Neural progenitor cell (in vitro differentiated cells): ENCODE data around the gene PLEKHA7. TPM values are rescaled to one million over a fixed set of nuclear protein-coding genes. Genes with fewer than 3 reads are reported as not detected.

Experiments used
- DNase-seq: peaks from one replicate; pipeline ENCODE4 v3.0.0-alpha.2; 2016; ENCODE audit warnings: low spot score
- H2AFZ ChIP-seq: fragments of 200-600 bp; sonication (generic); replicated peaks from 2 replicates; pipeline ENCODE4 v1.6.1; 2016; ENCODE audit warnings: antibody characterized with exemption
- H3F3A ChIP-seq: fragments of 200-600 bp; sonication (generic); 2 replicates; pipeline ENCODE4 v1.6.1; 2016; ENCODE audit warnings: antibody characterized with exemption, low read depth
- H3K27ac ChIP-seq: fragments of 200-600 bp; sonication (generic); 2 replicates; pipeline ENCODE4 v1.5.1; 2016; ENCODE audit warnings: mild to moderate bottlenecking
- H3K27me3 ChIP-seq: fragments of 200-600 bp; sonication (generic); 2 replicates; pipeline ENCODE4 v1.6.1; 2016; ENCODE audit warnings: mild to moderate bottlenecking, moderate library complexity
- H3K36me3 ChIP-seq: fragments of 200-600 bp; sonication (generic); 2 replicates; pipeline ENCODE4 v1.5.1; 2016
- H3K4me1 ChIP-seq: fragments of 200-600 bp; sonication (generic); 2 replicates; pipeline ENCODE4 v1.6.1; 2016; ENCODE audit warnings: mixed run types
- H3K4me2 ChIP-seq: fragments of 200-600 bp; sonication (generic); 2 replicates; pipeline ENCODE4 v1.6.1; 2016
- H3K4me3 ChIP-seq: fragments of 200-600 bp; sonication (generic); 2 replicates; pipeline ENCODE4 v1.5.1; 2016
- H3K79me2 ChIP-seq: fragments of 200-600 bp; sonication (generic); 2 replicates; pipeline ENCODE4 v1.6.1; 2016; ENCODE audit warnings: low read depth
- H3K9ac ChIP-seq: fragments of 200-600 bp; sonication (generic); 2 replicates; pipeline ENCODE4 v1.6.1; 2016
- H3K9me3 ChIP-seq: fragments of 200-600 bp; sonication (generic); 2 replicates; pipeline ENCODE4 v1.5.1; 2016; ENCODE audit warnings: low read depth
- H4K20me1 ChIP-seq: fragments of 200-600 bp; sonication (generic); 2 replicates; pipeline ENCODE4 v1.6.1; 2016; ENCODE audit warnings: low read depth
- H3K27ac Mint-ChIP-seq: 3 replicates; pipeline ENCODE4 v1.8.0; 2021; ENCODE audit warnings: mixed read lengths
- H3K27me3 Mint-ChIP-seq: 2 replicates; pipeline ENCODE4 v1.8.0; 2022; ENCODE audit warnings: low read depth, mild to moderate bottlenecking, inconsistent platforms, moderate library complexity, mixed read lengths; ENCODE audit not compliant: insufficient read depth
- H3K36me3 Mint-ChIP-seq: 3 replicates; pipeline ENCODE4 v1.8.0; 2021; ENCODE audit warnings: mixed read lengths
- H3K4me1 Mint-ChIP-seq: 3 replicates; pipeline ENCODE4 v1.8.0; 2021; ENCODE audit warnings: mixed read lengths
- H3K4me3 Mint-ChIP-seq: 3 replicates; pipeline ENCODE4 v1.8.0; 2021; ENCODE audit warnings: mild to moderate bottlenecking, moderate library complexity, mixed read lengths
- H3K9me3 Mint-ChIP-seq: 3 replicates; pipeline ENCODE4 v1.8.0; 2020; ENCODE audit warnings: mixed read lengths
- EZH2 ChIP-seq: fragments of 200-600 bp; sonication (generic); IDR thresholded peaks from 2 replicates; pipeline ENCODE4 v1.6.1; 2017; ENCODE audit warnings: antibody characterized with exemption, mild to moderate bottlenecking, moderate library complexity
- EZH2phosphoT487 ChIP-seq: fragments of 200-600 bp; sonication (generic); IDR thresholded peaks from 2 replicates; pipeline ENCODE4 v1.6.1; 2017; ENCODE audit warnings: antibody characterized with exemption
- total RNA-seq: library from RNA; depleted of rRNA; stranded (reverse); fragments of >200 nt; gene quantifications from 2 replicates; pipeline ENCODE4 v1.2.3, GENCODE V29; 2015; ENCODE audit warnings: low replicate concordance
- TF ChIP-seq, protein P1 (sequence below): fragments of 200-600 bp; sonication (generic); IDR thresholded peaks from 2 replicates; pipeline ENCODE4 v1.5.1; 2017; ENCODE audit warnings: antibody characterized with exemption, mild to moderate bottlenecking

PLEKHA7 gene
- total RNA-seq, 1 donor from 2014 or later, result 20.3 TPM

DNA sequence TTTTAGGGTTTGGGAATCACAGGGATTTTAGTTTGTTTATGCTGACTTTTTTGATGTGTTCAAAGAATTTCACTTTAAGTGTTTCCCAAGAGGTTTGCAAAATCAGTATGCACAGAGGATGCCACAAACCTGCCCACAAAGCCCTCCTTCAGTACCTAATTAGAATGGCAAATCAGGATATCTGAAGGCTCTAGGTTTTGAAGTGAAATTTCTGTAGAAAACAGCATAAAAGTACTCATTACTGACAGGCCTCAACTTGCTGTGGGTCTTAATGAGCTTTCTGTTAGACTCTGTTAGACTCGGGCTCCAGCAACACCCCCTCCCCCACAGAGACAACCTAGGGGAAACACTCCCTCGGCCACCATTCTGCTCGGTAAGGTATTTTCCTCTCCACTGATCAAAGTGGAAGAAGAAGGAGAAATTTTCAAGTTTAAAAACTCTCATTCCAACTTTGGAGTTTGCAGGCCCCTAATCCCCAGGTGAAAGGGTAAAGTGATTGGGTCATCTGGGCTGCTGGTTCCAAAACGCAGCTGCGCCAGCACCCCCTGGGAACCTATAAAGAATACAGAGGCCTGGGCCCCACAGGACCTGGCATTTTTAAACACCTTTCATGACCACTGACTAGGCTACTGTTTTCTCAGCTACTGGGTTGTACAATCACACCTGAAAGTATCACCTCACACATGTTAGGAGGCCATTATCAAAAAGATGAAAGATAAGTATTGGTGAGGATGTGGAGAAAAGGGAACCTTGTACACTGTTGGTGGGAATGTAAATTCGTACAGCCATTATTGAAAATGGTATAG, 67.5 kb downstream of the PLEKHA7 start:
- peak; percentile 53 for DNase-seq
- Mint-ChIP-seq H3K4me1 (peaks cover 43% of the 10 kb centered on the region), H3K9me3 (no peaks in the 10 kb centered on the region), H3K36me3 (peaks cover 2% of the 10 kb centered on the region), H3K4me3 (peak overlapping the region; percentile 51), H3K27ac (peak overlapping the region; percentile 54), H3K27me3 (peaks cover 5% of the 10 kb centered on the region)
- H4K20me1 ChIP-seq, result peaks cover 7% of the 10 kb centered on the region
- no peak overlapping the region for H3K9ac ChIP-seq
- peak overlapping the region; percentile 4 for H3K4me3 ChIP-seq
- no peaks in the 10 kb centered on the region for H3K79me2 ChIP-seq
- no peaks in the 10 kb centered on the region for H3K36me3 ChIP-seq
- H3K9me3 ChIP-seq, result no peaks in the 10 kb centered on the region
- no peak overlapping the region for H3K27ac ChIP-seq
- peak overlapping the region; percentile 62 for H3K4me2 ChIP-seq
- no peaks in the 10 kb centered on the region for H3K27me3 ChIP-seq
- H3K4me1 ChIP-seq, result peaks cover 28% of the 10 kb centered on the region
- TF ChIP-seq EZH2phosphoT487, result no peak
- TF ChIP-seq EZH2, result no peak
- TF ChIP-seq, protein P1, sequence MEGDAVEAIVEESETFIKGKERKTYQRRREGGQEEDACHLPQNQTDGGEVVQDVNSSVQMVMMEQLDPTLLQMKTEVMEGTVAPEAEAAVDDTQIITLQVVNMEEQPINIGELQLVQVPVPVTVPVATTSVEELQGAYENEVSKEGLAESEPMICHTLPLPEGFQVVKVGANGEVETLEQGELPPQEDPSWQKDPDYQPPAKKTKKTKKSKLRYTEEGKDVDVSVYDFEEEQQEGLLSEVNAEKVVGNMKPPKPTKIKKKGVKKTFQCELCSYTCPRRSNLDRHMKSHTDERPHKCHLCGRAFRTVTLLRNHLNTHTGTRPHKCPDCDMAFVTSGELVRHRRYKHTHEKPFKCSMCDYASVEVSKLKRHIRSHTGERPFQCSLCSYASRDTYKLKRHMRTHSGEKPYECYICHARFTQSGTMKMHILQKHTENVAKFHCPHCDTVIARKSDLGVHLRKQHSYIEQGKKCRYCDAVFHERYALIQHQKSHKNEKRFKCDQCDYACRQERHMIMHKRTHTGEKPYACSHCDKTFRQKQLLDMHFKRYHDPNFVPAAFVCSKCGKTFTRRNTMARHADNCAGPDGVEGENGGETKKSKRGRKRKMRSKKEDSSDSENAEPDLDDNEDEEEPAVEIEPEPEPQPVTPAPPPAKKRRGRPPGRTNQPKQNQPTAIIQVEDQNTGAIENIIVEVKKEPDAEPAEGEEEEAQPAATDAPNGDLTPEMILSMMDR, result no peak
- H2AFZ ChIP-seq, result no peak overlapping the region
- peaks cover 13% of the 10 kb centered on the region for H3F3A ChIP-seq

DNA sequence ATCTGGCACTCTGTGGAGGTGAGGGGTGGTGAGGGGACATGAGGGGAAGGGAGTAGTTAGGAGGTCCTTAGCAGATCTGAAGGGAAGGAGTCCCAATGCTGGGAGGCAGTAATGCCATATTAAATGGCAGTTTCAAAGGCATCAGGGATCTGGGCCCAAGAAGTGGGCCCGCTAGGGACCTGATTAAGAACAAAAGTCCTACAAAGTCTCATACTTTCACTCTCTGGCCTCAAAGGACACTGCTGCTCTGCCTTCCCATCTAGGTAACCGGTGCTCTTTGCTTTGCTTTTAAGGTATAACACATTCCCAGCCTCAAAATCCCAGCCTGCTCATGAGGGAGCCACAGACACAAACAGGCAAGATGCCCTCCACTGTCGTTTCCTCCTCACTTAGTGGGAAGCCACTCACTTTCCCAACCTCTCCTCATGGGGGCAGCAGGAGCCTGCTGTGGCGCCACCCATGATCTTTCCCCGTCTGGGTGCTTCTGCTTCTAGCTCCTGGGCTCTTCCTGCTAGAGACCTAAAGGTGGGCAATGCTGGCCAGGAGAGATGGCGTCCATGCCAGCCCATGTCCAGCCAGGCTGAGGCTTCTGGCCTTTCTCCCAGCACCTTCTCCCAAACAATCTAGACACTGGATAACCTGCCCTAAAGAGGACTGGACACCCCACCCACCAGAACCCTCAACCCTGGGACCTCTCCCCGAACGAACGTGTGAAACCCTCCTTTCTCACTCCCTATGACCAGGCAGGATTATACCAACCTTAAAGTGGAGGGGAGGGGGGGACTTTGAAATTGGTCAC, 68.3 kb downstream of the PLEKHA7 start:
- TF ChIP-seq, protein P1, result peak; percentile 57
- no peak for TF ChIP-seq EZH2
- no peak for TF ChIP-seq EZH2phosphoT487
- H3K27ac Mint-ChIP-seq, result peak overlapping the region; percentile 87
- no peak overlapping the region for H2AFZ ChIP-seq
- H3K36me3 Mint-ChIP-seq, result peaks cover 2% of the 10 kb centered on the region
- H3K4me2 ChIP-seq, result peak overlapping the region; percentile 62
- H3K27me3 Mint-ChIP-seq, result peaks cover 5% of the 10 kb centered on the region
- H3K9me3 Mint-ChIP-seq, result no peaks in the 10 kb centered on the region
- no peak overlapping the region for H3K9ac ChIP-seq
- peak overlapping the region; percentile 4 for H3K4me3 ChIP-seq
- DNase-seq, result peak; percentile 59
- peaks cover 42% of the 10 kb centered on the region for H3K4me1 Mint-ChIP-seq
- H3K9me3 ChIP-seq, result no peaks in the 10 kb centered on the region
- H3K27ac ChIP-seq, result no peak overlapping the region
- peaks cover 16% of the 10 kb centered on the region for H3F3A ChIP-seq
- H3K79me2 ChIP-seq, result no peaks in the 10 kb centered on the region
- H3K4me1 ChIP-seq, result peaks cover 30% of the 10 kb centered on the region
- H4K20me1 ChIP-seq, result peaks cover 10% of the 10 kb centered on the region
- H3K36me3 ChIP-seq, result no peaks in the 10 kb centered on the region
- H3K27me3 ChIP-seq, result no peaks in the 10 kb centered on the region
- peak overlapping the region; percentile 22 for H3K4me3 Mint-ChIP-seq

DNA sequence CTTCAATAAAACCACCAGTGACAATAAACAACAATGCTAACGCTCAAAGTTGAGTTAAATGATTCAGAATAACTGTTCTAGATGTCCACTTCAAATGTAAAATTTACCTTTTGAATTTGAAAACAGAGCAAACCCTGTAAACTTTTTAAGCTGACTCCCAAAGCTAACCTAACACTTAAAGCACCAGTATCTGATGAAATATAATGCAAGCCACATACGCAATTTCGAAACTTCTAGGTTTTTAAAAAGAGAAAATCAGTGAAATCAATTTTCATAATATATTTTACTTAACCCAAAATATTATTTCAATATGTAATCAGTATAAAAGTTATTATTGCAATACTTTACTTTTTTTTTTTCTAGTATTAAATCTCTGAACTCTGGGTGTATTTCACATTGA, 71.3 kb downstream of the PLEKHA7 start:
- no peak overlapping the region for H3K4me2 ChIP-seq
- peaks cover 2% of the 10 kb centered on the region for H3K27me3 Mint-ChIP-seq
- no peaks in the 10 kb centered on the region for H3K9me3 ChIP-seq
- no peak for DNase-seq
- H3K9me3 Mint-ChIP-seq, result no peaks in the 10 kb centered on the region
- no peak overlapping the region for H2AFZ ChIP-seq
- H3K79me2 ChIP-seq, result no peaks in the 10 kb centered on the region
- H3K36me3 Mint-ChIP-seq, result no peaks in the 10 kb centered on the region
- no peak overlapping the region for H3K9ac ChIP-seq
- peaks cover 32% of the 10 kb centered on the region for H3K4me1 Mint-ChIP-seq
- H3K27ac Mint-ChIP-seq, result no peak overlapping the region
- no peaks in the 10 kb centered on the region for H3K36me3 ChIP-seq
- TF ChIP-seq EZH2 (no peak), EZH2phosphoT487 (no peak)
- TF ChIP-seq, protein P1, result no peak
- peaks cover 22% of the 10 kb centered on the region for H3F3A ChIP-seq
- no peak overlapping the region for H3K4me3 ChIP-seq
- H3K4me3 Mint-ChIP-seq, result no peak overlapping the region
- peaks cover 26% of the 10 kb centered on the region for H3K4me1 ChIP-seq
- H3K27me3 ChIP-seq, result no peaks in the 10 kb centered on the region
- peaks cover 16% of the 10 kb centered on the region for H4K20me1 ChIP-seq
- H3K27ac ChIP-seq, result no peak overlapping the region
